Brain microvascular endothelial cell (primary cell): ENCODE data around the gene CCDC13.

Experiments
- DNase-seq: peaks from one replicate; pipeline ENCODE4 v3.0.0-alpha.2; 2020
- H3K27ac ChIP-seq: fragments of 250-450 bp; sonication (Bioruptor Pico); 2 replicates; pipeline ENCODE4 v1.5.1; 2020; ENCODE audit warnings: mild to moderate bottlenecking, moderate library complexity
- H3K27me3 ChIP-seq: fragments of 250-450 bp; sonication (Bioruptor Pico); replicated peaks from 2 replicates; pipeline ENCODE4 v1.5.1; 2020; ENCODE audit warnings: mild to moderate bottlenecking
- H3K36me3 ChIP-seq: fragments of 250-450 bp; sonication (Bioruptor Pico); replicated peaks from 2 replicates; pipeline ENCODE4 v1.5.1; 2020; ENCODE audit warnings: mild to moderate bottlenecking
- H3K4me3 ChIP-seq: 2 replicates; pipeline ENCODE4 v1.5.1; 2011; ENCODE audit warnings: low read depth, mild to moderate bottlenecking, control low read depth, low read length, moderate library complexity
- CTCF ChIP-seq: IDR thresholded peaks from 2 replicates; pipeline ENCODE4 v1.5.1; 2011; ENCODE audit warnings: low read depth, mild to moderate bottlenecking, moderate library complexity, low read length, control low read depth, inconsistent platforms; ENCODE audit errors: missing control alignments
- in situ Hi-C: cut with HindIII; loops from 2 replicates; pipeline ENCODE4 v1.10.0; 2017; ENCODE audit warnings: low sequenced_read_pairs, low pct_ligation_motif_present

Gene CCDC13

GRCh38 chr3:42730706-42731420 is 42.2 kb downstream of the CCDC13 start:
- H3K27ac ChIP-seq, result no peak overlapping the region
- DNase-seq, result no peak
- TF ChIP-seq CTCF, result no peak

GRCh38 chr3:42730294-42730693 is 42.8 kb downstream of the CCDC13 start:
- in situ Hi-C loops, result no loop called here
- no peak for DNase-seq
- H3K27me3 ChIP-seq, result no peaks in the 10 kb centered on the region
- no peaks in the 10 kb centered on the region for H3K36me3 ChIP-seq
- TF ChIP-seq CTCF, result no peak
- no peak overlapping the region for H3K27ac ChIP-seq
- no peak overlapping the region for H3K4me3 ChIP-seq

More at GRCh38 chr3:42730706-42731420, 42.2 kb downstream of the CCDC13 start:
- Histone ChIP-seq H3K27me3 (no peaks in the 10 kb centered on the region), H3K4me3 (no peak overlapping the region), H3K36me3 (no peaks in the 10 kb centered on the region)
- in situ Hi-C loops, result no loop called here

GRCh38 chr3:42729404-42730145 is 43.5 kb downstream of the CCDC13 start:
- TF ChIP-seq CTCF, result no peak
- in situ Hi-C loops, result no loop called here
- DNase-seq, result no peak
- H3K27ac ChIP-seq, result no peak overlapping the region
- no peaks in the 10 kb centered on the region for H3K27me3 ChIP-seq
- H3K36me3 ChIP-seq, result no peaks in the 10 kb centered on the region
- no peak overlapping the region for H3K4me3 ChIP-seq

- no peak overlapping the region for H3K4me3 ChIP-seq
- H3K36me3 ChIP-seq, result no peaks in the 10 kb centered on the region
- in situ Hi-C loops, result no loop called here
- H3K27me3 ChIP-seq, result no peaks in the 10 kb centered on the region
- TF ChIP-seq CTCF, result no peak
- no peak for DNase-seq
- no peak overlapping the region for H3K27ac ChIP-seq
Measured at GRCh38 chr3:42728668-42729364, 44.2 kb downstream of the CCDC13 start.

GRCh38 chr3:42728056-42728455 is 45.0 kb downstream of the CCDC13 start:
- Histone ChIP-seq H3K36me3 (no peaks in the 10 kb centered on the region), H3K27ac (no peak overlapping the region), H3K4me3 (no peak overlapping the region), H3K27me3 (no peaks in the 10 kb centered on the region)
- in situ Hi-C loops, result no loop called here
- no peak for DNase-seq
- TF ChIP-seq CTCF, result no peak
